HL-60 (cell line): Measurements from ENCODE around the gene TAF3.

Experiments used
- DNase-seq, 2 experiments: peaks; one replicate each; pipeline ENCODE4 v3.0.0-alpha.2; 2010 to 2020; ENCODE audit warnings: low read depth in 1 of 2, low spot score in 1 of 2
- H3K27ac ChIP-seq: fragments of 250-450 bp; sonication (Bioruptor Pico); replicated peaks from 2 replicates; pipeline ENCODE4 v1.5.1; 2020; ENCODE audit warnings: mild to moderate bottlenecking, moderate library complexity
- H3K27me3 ChIP-seq: fragments of 250-450 bp; sonication (Bioruptor Pico); 2 replicates; pipeline ENCODE4 v1.5.1; 2021; ENCODE audit warnings: mild to moderate bottlenecking, moderate library complexity; ENCODE audit not compliant: insufficient read depth, poor library complexity, severe bottlenecking
- H3K4me3 ChIP-seq: replicated peaks from 2 replicates; pipeline ENCODE4 v1.5.1; 2011; ENCODE audit warnings: mild to moderate bottlenecking, control low read depth, low read length; ENCODE audit not compliant: insufficient read depth
- CTCF ChIP-seq: IDR thresholded peaks from one replicate; pipeline ENCODE4 v1.5.1; 2011; ENCODE audit warnings: low read length, control low read depth, inconsistent platforms; ENCODE audit not compliant: insufficient read depth
- GABPA ChIP-seq: IDR thresholded peaks from 2 replicates; pipeline ENCODE4 v1.6.1; 2012; ENCODE audit warnings: low read depth
- POLR2AphosphoS5 ChIP-seq: IDR thresholded peaks from 2 replicates; pipeline ENCODE4 v1.6.1; 2012; ENCODE audit warnings: low read depth
- REST ChIP-seq: IDR thresholded peaks from 2 replicates; pipeline ENCODE4 v1.6.1; 2012; ENCODE audit warnings: low read depth; ENCODE audit not compliant: insufficient replicate concordance
- SPI1 ChIP-seq: IDR thresholded peaks from 2 replicates; pipeline ENCODE4 v1.6.1; 2012; ENCODE audit warnings: low read depth, mild to moderate bottlenecking, borderline replicate concordance

The TAF3 gene

GRCh38 chr10:7789390-7789789, 28.9 kb upstream of the TAF3 start:
- Histone ChIP-seq H3K27me3 (no peaks in the 10 kb centered on the region), H3K4me3 (peak overlapping the region; percentile 91), H3K27ac (no peak overlapping the region; the same call in 1 of the 2 replicates)
- TF ChIP-seq SPI1, result no peak
- TF ChIP-seq REST, result no peak
- TF ChIP-seq POLR2AphosphoS5, result no peak
- TF ChIP-seq CTCF, result no peak
- no peak for TF ChIP-seq GABPA
- DNase-seq, result no peak

GRCh38 chr10:7792541-7792940, 25.8 kb upstream of the TAF3 start:
- H3K4me3 ChIP-seq, result no peak overlapping the region
- DNase-seq, result no peak
- TF ChIP-seq CTCF, result no peak
- TF ChIP-seq SPI1, result no peak
- no peak for TF ChIP-seq REST
- no peak for TF ChIP-seq POLR2AphosphoS5
- TF ChIP-seq GABPA, result no peak
- no peak overlapping the region for H3K27ac ChIP-seq
- H3K27me3 ChIP-seq, result no peaks in the 10 kb centered on the region

GRCh38 chr10:7794251-7795026, 23.9 kb upstream of the TAF3 start:
- Histone ChIP-seq H3K4me3 (no peak overlapping the region), H3K27me3 (no peaks in the 10 kb centered on the region), H3K27ac (no peak overlapping the region)
- no peak for TF ChIP-seq POLR2AphosphoS5
- TF ChIP-seq SPI1, result no peak
- no peak for TF ChIP-seq GABPA
- no peak for TF ChIP-seq CTCF
- TF ChIP-seq REST, result no peak
- DNase-seq, result no peak
